BLaER1 (cell line): ENCODE data around the gene P2RX6.
"Not testable (repeated sequence)": the region's sequence is repeated elsewhere in the genome, so short reads cannot be mapped to it uniquely, and the experiment has no call there.

Experiments
- H3K27ac ChIP-seq: shearing (Covaris generic); formaldehyde crosslinking; 2 replicates; pipeline ENCODE4 v1.8.1; 2022
- H3K27me3 ChIP-seq: shearing (Covaris generic); formaldehyde crosslinking; 2 replicates; pipeline ENCODE4 v1.8.1; 2022
- H3K36me3 ChIP-seq: shearing (Covaris generic); formaldehyde crosslinking; 2 replicates; pipeline ENCODE4 v1.8.1; 2022
- H3K4me1 ChIP-seq: shearing (Covaris generic); formaldehyde crosslinking; 2 replicates; pipeline ENCODE4 v1.8.1; 2022
- H3K4me2 ChIP-seq: shearing (Covaris generic); formaldehyde crosslinking; 2 replicates; pipeline ENCODE4 v1.8.1; 2022
- H3K4me3 ChIP-seq: shearing (Covaris generic); formaldehyde crosslinking; 2 replicates; pipeline ENCODE4 v1.8.1; 2022
- H3K9ac ChIP-seq: shearing (Covaris generic); formaldehyde crosslinking; 2 replicates; pipeline ENCODE4 v1.8.1; 2022
- H3K9me3 ChIP-seq: shearing (Covaris generic); formaldehyde crosslinking; 2 replicates; pipeline ENCODE4 v1.8.1; 2022
- H4K20me1 ChIP-seq: shearing (Covaris generic); formaldehyde crosslinking; 2 replicates; pipeline ENCODE4 v1.8.1; 2022
- Cebpa-rat ChIP-seq: shearing (Covaris generic); IDR thresholded peaks from 2 replicates; pipeline ENCODE4 v1.8.1; 2022

Gene P2RX6

DNA sequence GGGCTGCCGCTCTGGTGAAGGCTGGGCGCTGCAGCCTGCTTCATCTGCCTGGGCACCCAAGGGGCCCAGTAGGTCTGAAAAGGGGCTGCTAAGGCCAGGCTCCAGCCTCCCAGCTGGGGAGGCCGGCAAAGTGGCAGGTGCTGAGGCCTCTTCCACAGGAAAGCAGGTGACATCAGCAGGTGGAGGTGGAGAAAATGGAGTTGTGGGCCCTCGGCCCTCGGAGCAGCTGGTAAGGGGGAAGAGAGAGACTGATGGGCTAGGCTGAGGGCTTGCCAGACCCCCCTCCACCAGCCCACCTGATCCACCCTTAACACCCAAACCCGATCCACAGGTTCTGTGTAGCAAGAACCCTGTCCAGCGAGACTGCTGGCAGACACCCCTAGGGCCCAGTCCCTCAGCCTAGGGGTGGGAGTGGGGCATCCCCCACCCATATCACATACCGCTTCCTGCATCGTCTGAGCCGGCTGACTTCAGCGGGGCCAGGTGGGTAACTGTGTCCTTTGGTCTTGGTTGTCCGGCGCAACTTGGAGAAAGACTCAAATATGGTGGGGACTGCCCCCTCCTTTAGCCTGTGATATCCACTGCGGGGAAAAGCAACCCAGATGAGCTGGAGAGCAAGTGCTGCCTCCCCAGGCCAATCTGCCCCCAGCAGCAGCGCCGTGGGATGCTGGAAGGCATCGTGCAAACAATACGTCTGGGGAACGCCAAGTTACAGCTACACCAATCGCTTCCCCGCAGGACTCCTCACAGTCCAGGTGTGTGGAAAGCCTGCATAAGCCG is 14.6 kb upstream of the P2RX6 start:
- Histone ChIP-seq H3K36me3 (peaks cover 50% of the 10 kb centered on the region), H3K27me3 (no peaks in the 10 kb centered on the region), H3K9me3 (no peaks in the 10 kb centered on the region), H3K4me3 (peak overlapping the region; percentile 79), H3K27ac (peak overlapping the region; percentile 92), H3K4me2 (peak overlapping the region; percentile 100), H3K4me1 (peaks cover 34% of the 10 kb centered on the region), H3K9ac (peak overlapping the region; percentile 90), H4K20me1 (peaks cover 48% of the 10 kb centered on the region)
- no peak for TF ChIP-seq Cebpa-rat

DNA sequence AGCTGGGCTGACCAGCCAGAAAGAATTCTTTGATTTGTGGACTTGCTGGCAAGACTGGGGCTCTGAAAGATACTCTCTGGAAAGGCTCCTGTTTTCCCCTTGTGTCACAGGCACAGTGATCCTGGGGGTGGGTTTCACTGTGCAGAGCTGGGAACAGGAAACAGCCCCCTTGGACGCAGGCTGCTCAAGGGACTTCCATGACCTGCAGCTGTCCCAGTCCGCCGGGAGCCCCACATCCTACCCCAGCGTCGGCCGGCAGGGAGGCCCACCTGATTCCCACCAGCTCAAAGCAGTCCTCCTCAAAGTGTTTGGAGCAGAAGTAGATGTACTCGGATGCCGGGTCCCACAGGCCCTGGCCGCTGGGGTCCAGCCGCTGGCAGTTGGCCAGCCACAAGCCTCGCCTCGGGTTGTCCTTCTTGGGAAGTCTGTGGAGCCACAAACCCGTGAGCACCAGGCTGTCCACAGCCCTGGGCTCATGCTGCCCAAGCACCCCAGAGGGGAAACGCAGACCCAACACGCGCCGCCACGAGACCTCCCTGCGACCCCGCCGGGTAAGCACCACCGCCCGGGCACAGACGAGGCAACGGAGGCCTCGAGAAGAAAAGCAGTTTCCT is 13.9 kb upstream of the P2RX6 start:
- Histone ChIP-seq H4K20me1 (peaks cover 48% of the 10 kb centered on the region), H3K27ac (peak overlapping the region; percentile 92), H3K4me1 (peaks cover 34% of the 10 kb centered on the region), H3K4me2 (peak overlapping the region; percentile 100), H3K27me3 (no peaks in the 10 kb centered on the region), H3K9me3 (no peaks in the 10 kb centered on the region), H3K36me3 (peaks cover 44% of the 10 kb centered on the region), H3K4me3 (peak overlapping the region; percentile 79), H3K9ac (peak overlapping the region; percentile 90)
- no peak for TF ChIP-seq Cebpa-rat

DNA sequence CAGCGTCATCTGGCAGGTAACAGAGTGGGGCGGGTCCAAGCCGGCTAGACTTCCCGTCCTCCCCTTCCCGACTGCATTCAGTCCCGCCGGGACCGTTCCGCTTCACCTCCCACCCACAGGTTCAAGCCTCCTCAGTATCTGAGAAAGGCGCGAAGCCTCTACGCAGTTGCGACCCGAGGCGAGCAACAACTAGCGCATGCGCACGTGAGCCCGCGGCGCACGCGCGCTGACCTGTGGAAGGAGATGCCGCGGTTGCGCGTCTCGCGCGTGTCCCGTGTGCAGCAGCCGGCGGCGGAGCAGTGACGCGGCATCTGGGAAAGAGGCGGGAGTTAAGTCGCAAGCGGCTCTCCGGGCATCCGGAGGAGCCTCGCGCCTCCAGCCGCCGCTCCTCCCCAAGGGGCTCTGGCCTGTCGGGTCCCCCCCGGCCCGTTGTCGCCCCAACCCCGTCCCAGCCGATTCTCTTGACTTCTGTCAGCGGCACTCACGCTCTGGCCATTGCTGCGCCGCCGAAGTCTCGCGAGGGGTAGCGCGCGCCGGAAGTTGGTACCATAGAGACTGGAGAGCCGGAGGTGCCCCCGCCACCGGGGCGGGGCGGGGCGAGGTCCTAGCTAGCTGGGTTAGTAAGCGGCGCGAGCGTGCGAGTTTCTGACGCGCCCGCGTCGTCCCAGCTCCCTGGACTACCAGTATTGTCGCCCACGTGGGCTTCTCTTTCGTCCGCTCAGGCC is 13.2 kb upstream of the P2RX6 start, which contains the start of gene THAP7:
Gene THAP7, minus strand, starts transcription at position 518 of the 725 bp plus-strand sequence. Its CDS starts 207 bp downstream, at position 311.
- H4K20me1 ChIP-seq, result peaks cover 44% of the 10 kb centered on the region
- no peaks in the 10 kb centered on the region for H3K9me3 ChIP-seq
- H3K27me3 ChIP-seq, result no peaks in the 10 kb centered on the region
- H3K4me3 ChIP-seq, result peak within 1 kb of the TSS; percentile 79
- H3K4me2 ChIP-seq, result peak within 1 kb of the TSS; percentile 100
- H3K36me3 ChIP-seq, result peaks cover 38% of the 10 kb centered on the region
- TF ChIP-seq Cebpa-rat, result no peak
- H3K4me1 ChIP-seq, result peaks cover 34% of the 10 kb centered on the region
- H3K9ac ChIP-seq, result peak within 1 kb of the TSS; percentile 90
- H3K27ac ChIP-seq, result peak within 1 kb of the TSS; percentile 92

DNA sequence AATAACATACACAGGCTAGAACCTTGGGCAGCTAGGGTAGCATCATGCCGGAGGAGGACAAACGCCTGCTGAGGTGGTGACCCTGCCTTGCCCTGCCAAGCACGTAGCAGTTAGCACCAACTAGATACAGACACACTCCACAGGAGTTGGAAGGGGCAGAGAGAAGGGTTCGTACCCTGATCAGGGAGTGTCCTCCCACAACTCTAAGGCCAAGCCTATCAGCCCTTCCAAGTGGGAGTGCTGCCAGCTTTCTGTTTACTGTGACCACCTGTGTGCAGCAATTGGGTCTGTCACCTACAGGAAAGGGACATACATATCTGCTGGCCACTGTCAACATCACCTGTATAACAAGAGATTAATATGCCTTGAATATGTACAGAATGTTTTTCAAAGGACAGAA is 11.2 kb upstream of the P2RX6 start:
- H3K4me3 ChIP-seq, result no peak overlapping the region
- H3K27me3 ChIP-seq, result no peaks in the 10 kb centered on the region
- H3K4me1 ChIP-seq, result peaks cover 34% of the 10 kb centered on the region
- H3K4me2 ChIP-seq, result peak overlapping the region; percentile 100
- H3K9me3 ChIP-seq, result no peaks in the 10 kb centered on the region
- H4K20me1 ChIP-seq, result peaks cover 25% of the 10 kb centered on the region
- H3K9ac ChIP-seq, result no peak overlapping the region
- H3K27ac ChIP-seq, result no peak overlapping the region
- H3K36me3 ChIP-seq, result peaks cover 17% of the 10 kb centered on the region
- TF ChIP-seq Cebpa-rat, result no peak

DNA sequence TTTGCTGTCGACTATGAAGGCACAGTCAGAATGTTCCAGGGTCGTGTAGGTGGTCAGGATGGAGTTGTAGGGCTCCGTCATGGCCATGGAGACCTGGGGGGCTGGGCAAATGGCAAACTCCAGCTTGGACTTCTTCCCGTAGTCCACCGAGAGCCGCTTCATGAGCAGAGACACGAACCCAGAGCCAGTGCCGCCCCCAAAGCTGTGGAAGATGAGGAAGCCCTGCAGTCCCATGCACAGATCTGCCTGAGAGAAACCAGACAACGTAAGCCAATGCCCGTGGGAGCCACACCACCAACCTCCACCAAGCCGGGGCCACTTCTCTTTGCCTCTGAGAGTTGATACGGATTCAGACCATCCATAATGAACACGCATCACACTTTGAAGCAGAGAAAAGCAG is 5.8 kb upstream of the P2RX6 start:
- not testable (repeated sequence) for H3K36me3 ChIP-seq, H3K9ac ChIP-seq, H3K4me3 ChIP-seq, H3K27me3 ChIP-seq, H3K27ac ChIP-seq, H3K9me3 ChIP-seq, H3K4me2 ChIP-seq
- Histone ChIP-seq H3K4me1 (peaks cover 12% of the 10 kb centered on the region), H4K20me1 (peaks cover 10% of the 10 kb centered on the region; the same call in 1 of the 2 replicates)

DNA sequence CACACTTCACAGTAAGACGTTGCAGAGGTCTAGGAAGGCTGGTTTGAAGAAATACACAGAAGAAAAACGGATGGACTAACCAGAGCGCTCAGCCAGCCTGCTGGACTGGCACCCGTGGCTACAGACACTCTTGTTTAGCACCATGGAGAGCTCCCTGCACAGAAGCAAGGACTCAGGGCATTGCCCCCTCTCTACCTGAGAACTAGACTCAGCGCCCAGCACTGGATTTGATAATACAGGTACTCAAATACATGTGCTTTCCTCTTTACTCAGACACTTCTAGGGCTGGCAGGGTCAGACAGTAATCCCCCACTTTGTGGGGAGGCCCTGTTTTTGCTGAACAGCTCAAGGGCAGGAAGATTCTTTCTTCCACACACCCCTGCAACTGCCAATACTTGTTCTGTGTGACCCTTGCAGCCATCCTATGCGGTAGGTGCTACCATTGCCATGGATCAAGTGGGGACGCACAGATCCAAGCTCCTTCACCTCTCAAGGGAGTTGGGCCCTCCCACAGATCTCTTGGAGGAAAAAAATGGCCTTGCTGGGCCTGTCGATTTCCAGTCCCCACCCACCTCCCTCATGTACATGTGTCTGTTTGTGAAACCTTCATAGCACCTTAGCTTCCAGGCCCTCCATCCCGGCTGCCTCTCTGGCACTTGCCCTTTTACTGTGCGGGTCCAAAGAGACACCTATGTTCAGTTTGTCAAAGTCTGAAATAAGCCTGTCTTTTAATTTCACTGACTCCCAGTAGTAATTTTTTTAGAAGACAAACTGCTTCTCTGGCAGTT is 5.1 kb upstream of the P2RX6 start:
- TF ChIP-seq Cebpa-rat, result no peak
- Histone ChIP-seq H3K9ac (no peak overlapping the region), H4K20me1 (peaks cover 10% of the 10 kb centered on the region; the same call in 1 of the 2 replicates), H3K4me1 (peaks cover 18% of the 10 kb centered on the region), H3K36me3 (no peaks in the 10 kb centered on the region), H3K27ac (no peak overlapping the region), H3K4me3 (no peak overlapping the region), H3K9me3 (no peaks in the 10 kb centered on the region), H3K4me2 (no peak overlapping the region), H3K27me3 (no peaks in the 10 kb centered on the region)

DNA sequence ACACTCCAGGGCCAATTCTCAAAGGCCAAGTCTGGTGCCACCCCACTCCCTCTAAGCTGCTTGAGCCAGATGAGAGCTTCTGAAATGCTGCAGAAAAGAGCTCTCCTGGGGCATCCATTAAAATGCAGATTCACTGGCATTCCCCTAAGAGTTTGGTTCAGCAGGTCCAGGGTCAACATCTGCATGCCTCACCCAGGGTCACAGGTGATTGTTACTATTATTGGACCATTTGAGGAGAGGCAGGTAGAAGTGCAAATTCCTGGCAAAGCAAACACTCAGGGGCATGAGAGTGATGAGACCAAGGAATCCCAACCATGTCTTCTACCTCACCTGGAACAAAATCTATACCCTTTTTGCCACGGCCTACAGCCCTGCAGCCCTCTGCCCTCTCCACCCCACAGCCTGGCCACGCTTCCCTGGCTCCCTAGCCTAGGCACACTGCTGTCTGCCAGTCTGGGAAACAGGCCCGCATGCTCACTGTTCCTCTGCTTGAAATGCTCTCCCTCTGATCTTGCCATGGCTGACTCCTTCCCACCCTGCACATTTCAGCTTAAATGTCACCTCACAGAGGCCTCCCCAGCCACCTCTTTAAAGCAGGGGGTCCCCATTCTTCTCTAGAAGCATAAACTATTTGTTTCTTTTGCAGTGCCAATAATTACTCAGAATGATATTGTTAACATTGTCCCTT is 4.4 kb upstream of the P2RX6 start:
- no peak overlapping the region for H3K4me3 ChIP-seq
- H3K36me3 ChIP-seq, result no peaks in the 10 kb centered on the region

DNA sequence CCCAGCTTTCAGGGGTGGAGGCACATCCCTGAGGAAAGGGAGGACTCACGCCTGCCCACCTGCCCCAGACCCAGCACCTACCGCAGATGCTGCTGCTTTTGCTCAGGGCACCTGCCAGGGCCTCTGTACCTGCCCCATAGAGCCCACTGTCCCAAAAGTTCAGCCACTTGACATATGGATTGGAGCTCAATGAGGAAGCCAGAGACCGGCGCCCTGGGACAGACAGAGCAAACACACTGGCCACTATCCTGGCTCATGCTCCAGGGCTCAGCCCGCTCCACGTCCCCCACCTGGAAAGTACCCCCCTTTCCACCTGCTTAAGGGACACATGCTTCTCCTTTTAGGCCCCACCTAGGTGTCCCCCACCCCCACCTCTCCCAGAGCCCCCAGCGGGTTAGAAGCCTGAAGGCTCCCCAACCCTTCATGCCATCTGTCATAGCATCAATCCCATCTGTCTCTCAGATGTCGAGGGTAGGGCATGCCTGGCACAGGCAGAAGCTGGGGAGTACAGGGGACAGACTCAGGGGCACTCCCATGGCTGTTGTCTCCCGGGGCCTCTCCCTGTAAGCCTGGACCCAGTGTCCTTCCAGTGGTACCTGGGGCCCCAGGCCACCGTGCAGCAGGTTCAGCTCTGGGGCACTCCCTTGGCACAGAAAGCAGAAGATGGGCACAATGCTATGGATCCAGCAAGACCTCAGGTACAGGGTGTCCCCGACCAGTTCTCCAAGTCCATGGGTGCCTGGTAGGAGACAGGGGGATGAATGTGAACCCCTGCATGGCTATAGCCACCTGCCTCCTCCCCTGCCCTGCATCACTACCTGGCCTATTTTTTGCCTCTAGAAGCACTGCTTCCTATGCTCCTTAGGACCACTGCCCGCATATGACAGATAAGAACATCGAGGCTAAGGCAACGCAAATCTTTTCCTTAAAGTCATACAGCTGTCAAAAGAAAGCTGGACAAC is 2.2 kb upstream of the P2RX6 start:
- H3K4me2 ChIP-seq, result no peak overlapping the region; the same call in 1 of the 2 replicates
- no peaks in the 10 kb centered on the region for H3K27me3 ChIP-seq
- no peaks in the 10 kb centered on the region for H3K9me3 ChIP-seq
- peaks cover 10% of the 10 kb centered on the region; the same call in 1 of the 2 replicates for H4K20me1 ChIP-seq
- no peaks in the 10 kb centered on the region for H3K36me3 ChIP-seq
- no peak overlapping the region for H3K27ac ChIP-seq
- no peak overlapping the region for H3K9ac ChIP-seq
- peaks cover 32% of the 10 kb centered on the region for H3K4me1 ChIP-seq
- no peak overlapping the region for H3K4me3 ChIP-seq
- TF ChIP-seq Cebpa-rat, result no peak

More for the DNA sequence above, 4.4 kb upstream of the P2RX6 start:
- Histone ChIP-seq H3K4me2 (no peak overlapping the region), H3K9ac (no peak overlapping the region), H3K9me3 (no peaks in the 10 kb centered on the region), H3K27me3 (no peaks in the 10 kb centered on the region), H4K20me1 (peaks cover 10% of the 10 kb centered on the region; the same call in 1 of the 2 replicates), H3K27ac (no peak overlapping the region), H3K4me1 (peaks cover 25% of the 10 kb centered on the region)
- no peak for TF ChIP-seq Cebpa-rat
